Measurements from ENCODE around the gene SLAMF9.

SLAMF9 gene

GRCh38 chr1:159991513-159991912 is 37.5 kb upstream of the SLAMF9 start:
- TF ChIP-seq CTCF (IDR thresholded peaks at IDR 0.05; ENCODE audit: low read depth, low read length) = no peak
- no peak overlapping the region for H3K4me3 ChIP-seq (ENCODE audit: low read depth, low read length)

- no peak overlapping the region for H3K4me3 ChIP-seq (ENCODE audit: low read depth, low read length)
- no peak for TF ChIP-seq CTCF (IDR thresholded peaks at IDR 0.05; ENCODE audit: low read depth, low read length)
Measured at GRCh38 chr1:159990005-159990404, 36.0 kb upstream of the SLAMF9 start.

- no peak for TF ChIP-seq CTCF (IDR thresholded peaks at IDR 0.05; ENCODE audit: low read depth, low read length)
- no peak overlapping the region for H3K4me3 ChIP-seq (ENCODE audit: low read depth, low read length)
Measured at GRCh38 chr1:159989581-159989980, 35.5 kb upstream of the SLAMF9 start.

GRCh38 chr1:159988006-159988405 is 34.0 kb upstream of the SLAMF9 start:
- no peak for TF ChIP-seq CTCF (IDR thresholded peaks at IDR 0.05; ENCODE audit: low read depth, low read length)
- no peak overlapping the region for H3K4me3 ChIP-seq (ENCODE audit: low read depth, low read length)

GRCh38 chr1:159987186-159987585 is 33.1 kb upstream of the SLAMF9 start:
- TF ChIP-seq CTCF (IDR thresholded peaks at IDR 0.05; ENCODE audit: low read depth, low read length) = no peak

GRCh38 chr1:159986531-159986930 is 32.5 kb upstream of the SLAMF9 start:
- H3K4me3 ChIP-seq (ENCODE audit: low read depth, low read length) = no peak overlapping the region
- TF ChIP-seq CTCF (IDR thresholded peaks at IDR 0.05; ENCODE audit: low read depth, low read length) = no peak

More at GRCh38 chr1:159987186-159987585, 33.1 kb upstream of the SLAMF9 start:
- H3K4me3 ChIP-seq (ENCODE audit: low read depth, low read length) = no peak overlapping the region

- no peak overlapping the region for H3K4me3 ChIP-seq (ENCODE audit: low read depth, low read length)
- TF ChIP-seq CTCF (IDR thresholded peaks at IDR 0.05; ENCODE audit: low read depth, low read length) = no peak
Measured at GRCh38 chr1:159986093-159986492, 32.1 kb upstream of the SLAMF9 start.
